ENCODE results near the gene FAM180B. TPM values are rescaled to one million over a fixed set of nuclear protein-coding genes. Genes with fewer than 3 reads are reported as not detected.
"Not testable (repeated sequence)": the region's sequence is repeated elsewhere in the genome, so short reads cannot be mapped to it uniquely, and the experiment has no call there.

Gene FAM180B
- total RNA-seq, 2 donors from 2014 or later = 0.20 TPM; not detected in 1

DNA sequence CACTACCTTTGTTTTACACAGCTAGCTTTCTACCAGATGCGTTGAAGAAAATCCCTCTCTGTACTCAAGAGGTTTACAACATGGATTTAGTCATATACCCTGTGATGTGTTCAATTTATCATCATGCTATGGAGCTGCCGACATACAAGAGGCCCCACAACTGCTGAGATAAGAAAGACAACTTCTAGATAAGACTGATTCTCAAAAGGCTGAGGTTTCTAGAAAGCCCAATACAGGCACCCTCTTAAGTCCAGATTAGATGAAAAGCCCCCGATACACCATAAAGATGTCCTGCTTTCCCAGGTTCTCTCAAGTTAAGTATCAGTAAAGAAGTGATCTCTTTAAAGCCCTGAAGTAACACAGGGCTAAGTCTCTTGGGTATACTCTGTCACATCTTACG is 41.5 kb downstream of the FAM180B start:
- H3K27ac ChIP-seq (ENCODE audit: low read depth, low read length) = no peak overlapping the region
- H3K27ac Mint-ChIP-seq = no peak overlapping the region
- H3K4me1 Mint-ChIP-seq = no peaks in the 10 kb centered on the region
- TF ChIP-seq, protein P1, sequence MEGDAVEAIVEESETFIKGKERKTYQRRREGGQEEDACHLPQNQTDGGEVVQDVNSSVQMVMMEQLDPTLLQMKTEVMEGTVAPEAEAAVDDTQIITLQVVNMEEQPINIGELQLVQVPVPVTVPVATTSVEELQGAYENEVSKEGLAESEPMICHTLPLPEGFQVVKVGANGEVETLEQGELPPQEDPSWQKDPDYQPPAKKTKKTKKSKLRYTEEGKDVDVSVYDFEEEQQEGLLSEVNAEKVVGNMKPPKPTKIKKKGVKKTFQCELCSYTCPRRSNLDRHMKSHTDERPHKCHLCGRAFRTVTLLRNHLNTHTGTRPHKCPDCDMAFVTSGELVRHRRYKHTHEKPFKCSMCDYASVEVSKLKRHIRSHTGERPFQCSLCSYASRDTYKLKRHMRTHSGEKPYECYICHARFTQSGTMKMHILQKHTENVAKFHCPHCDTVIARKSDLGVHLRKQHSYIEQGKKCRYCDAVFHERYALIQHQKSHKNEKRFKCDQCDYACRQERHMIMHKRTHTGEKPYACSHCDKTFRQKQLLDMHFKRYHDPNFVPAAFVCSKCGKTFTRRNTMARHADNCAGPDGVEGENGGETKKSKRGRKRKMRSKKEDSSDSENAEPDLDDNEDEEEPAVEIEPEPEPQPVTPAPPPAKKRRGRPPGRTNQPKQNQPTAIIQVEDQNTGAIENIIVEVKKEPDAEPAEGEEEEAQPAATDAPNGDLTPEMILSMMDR (conservative IDR thresholded peaks at IDR 0.05) = no peak
- peaks cover 82% of the 10 kb centered on the region for H3K36me3 ChIP-seq (ENCODE audit: control insufficient read depth, insufficient read depth, low read length)
- no peaks in the 10 kb centered on the region for H3K9me3 Mint-ChIP-seq
- no peaks in the 10 kb centered on the region for H3K9me3 ChIP-seq (ENCODE audit: control insufficient read depth, low read length)
- no peaks in the 10 kb centered on the region for H3K27me3 Mint-ChIP-seq (ENCODE audit: insufficient read depth)
- peaks cover 67% of the 10 kb centered on the region for H3K36me3 Mint-ChIP-seq (ENCODE audit: low read depth)
- no peak overlapping the region for H3K4me3 Mint-ChIP-seq
- no peak for DNase-seq
- no peaks in the 10 kb centered on the region for H3K27me3 ChIP-seq (ENCODE audit: control insufficient read depth, insufficient read depth, low read length, poor library complexity, severe bottlenecking)
- no peak overlapping the region for H3K9ac ChIP-seq (ENCODE audit: extremely low read depth, low read length, poor library complexity, severe bottlenecking)
- 94 to 95% methylated on average over 3 to 4 of the region's 4 CpGs for WGBS, 2 experiments (ENCODE audit: insufficient coverage in 1 of 2, insufficient read length in 1 of 2)
- H3K4me3 ChIP-seq (ENCODE audit: low read length) = no peak overlapping the region
- H3K4me1 ChIP-seq (ENCODE audit: control insufficient read depth, insufficient read depth, low read length) = no peaks in the 10 kb centered on the region

DNA sequence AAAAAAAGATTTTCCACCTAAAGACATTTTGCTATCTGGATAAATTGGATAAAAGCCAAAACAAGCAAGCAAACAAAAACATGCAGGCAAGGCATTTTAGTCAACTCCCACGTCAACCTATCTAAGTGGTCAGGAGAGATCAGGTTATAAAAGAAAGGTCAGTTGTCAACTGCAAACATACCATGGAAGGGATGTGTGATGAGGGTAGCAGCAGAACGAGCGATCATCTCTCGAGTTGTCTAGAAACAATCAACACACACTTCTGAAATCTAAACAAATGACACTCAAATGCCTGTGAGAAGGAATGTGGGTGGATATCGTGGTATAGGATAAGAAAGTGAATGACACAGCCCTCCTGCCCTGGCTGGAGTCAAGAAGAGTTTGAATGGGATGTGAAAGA is 45.0 kb downstream of the FAM180B start:
- Histone ChIP-seq H3K27me3 (ENCODE audit: control insufficient read depth, insufficient read depth, low read length, poor library complexity, severe bottlenecking) (no peaks in the 10 kb centered on the region), H3K9me3 (ENCODE audit: control insufficient read depth, low read length) (no peaks in the 10 kb centered on the region), H3K4me1 (ENCODE audit: control insufficient read depth, insufficient read depth, low read length) (no peaks in the 10 kb centered on the region), H3K27ac (ENCODE audit: low read depth, low read length) (no peak overlapping the region), H3K36me3 (ENCODE audit: control insufficient read depth, insufficient read depth, low read length) (peaks cover 73% of the 10 kb centered on the region), H3K4me3 (ENCODE audit: low read length) (no peak overlapping the region), H3K9ac (ENCODE audit: extremely low read depth, low read length, poor library complexity, severe bottlenecking) (no peak overlapping the region)
- Mint-ChIP-seq H3K9me3 (no peaks in the 10 kb centered on the region), H3K4me3 (no peak overlapping the region), H3K36me3 (ENCODE audit: low read depth) (peaks cover 66% of the 10 kb centered on the region), H3K27me3 (ENCODE audit: insufficient read depth) (no peaks in the 10 kb centered on the region), H3K4me1 (no peaks in the 10 kb centered on the region), H3K27ac (no peak overlapping the region)
- TF ChIP-seq, protein P1 (conservative IDR thresholded peaks at IDR 0.05) = no peak
- DNase-seq = no peak
- WGBS, 2 experiments (ENCODE audit: insufficient coverage in 1 of 2, insufficient read length in 1 of 2) = 90% methylated on average over 1 of the region's 5 CpGs; no CpG with 5 or more reads in 1 of the 2 experiments

DNA sequence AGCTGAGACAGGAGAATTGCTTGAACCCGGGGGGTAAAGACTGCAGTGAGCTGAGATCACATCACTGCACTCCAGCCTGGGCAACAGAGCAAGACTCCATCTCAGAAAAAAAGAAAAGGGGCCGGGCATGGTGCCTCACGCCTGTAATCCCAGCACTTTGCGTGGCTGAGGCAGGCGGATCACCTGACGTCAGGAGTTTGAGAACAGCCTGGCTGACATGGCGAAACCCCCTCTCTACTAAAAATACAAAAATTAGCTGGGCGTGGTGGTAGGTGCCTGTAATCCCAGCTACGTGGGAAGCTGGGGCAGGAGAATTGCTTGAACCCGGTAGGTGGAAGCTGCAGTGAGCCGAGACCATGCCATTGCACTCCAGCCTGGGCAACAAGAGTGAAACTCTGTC is 49.9 kb downstream of the FAM180B start:
- not testable (repeated sequence) for H3K4me1 Mint-ChIP-seq; H3K9ac ChIP-seq (ENCODE audit: extremely low read depth, low read length, poor library complexity, severe bottlenecking); H3K4me3 ChIP-seq (ENCODE audit: low read length); H3K27me3 ChIP-seq (ENCODE audit: control insufficient read depth, insufficient read depth, low read length, poor library complexity, severe bottlenecking); H3K9me3 ChIP-seq (ENCODE audit: control insufficient read depth, low read length); H3K27ac Mint-ChIP-seq; H3K27me3 Mint-ChIP-seq (ENCODE audit: insufficient read depth); H3K27ac ChIP-seq (ENCODE audit: low read depth, low read length); H3K4me3 Mint-ChIP-seq; H3K4me1 ChIP-seq (ENCODE audit: control insufficient read depth, insufficient read depth, low read length); H3K9me3 Mint-ChIP-seq; DNase-seq
- peaks cover 46% of the 10 kb centered on the region for H3K36me3 ChIP-seq (ENCODE audit: control insufficient read depth, insufficient read depth, low read length)
- WGBS, 2 experiments (ENCODE audit: insufficient coverage in 1 of 2, insufficient read length in 1 of 2) = 88 to 95% methylated on average over 9 to 11 of the region's 11 CpGs
- peaks cover 54% of the 10 kb centered on the region for H3K36me3 Mint-ChIP-seq (ENCODE audit: low read depth)

Other genes starting within 250 kb of the FAM180B start
- gene MYBPC3, start 234.0 kb upstream of the FAM180B start, total RNA-seq = under 1 TPM in 1 of 2 donors, not detected in 1; 0.07 TPM
- gene SPI1, start 208.1 kb upstream of the FAM180B start, total RNA-seq = not detected
- gene SLC39A13, start 178.1 kb upstream of the FAM180B start, total RNA-seq = 10 to 100 TPM; 34.7 to 40.4 TPM
- 100 to 1,000 TPM; 152 to 175 TPM for gene PSMC3, start 160.2 kb upstream of the FAM180B start, total RNA-seq
- under 1 TPM; 0.40 to 0.64 TPM for gene RAPSN, start 137.5 kb upstream of the FAM180B start, total RNA-seq
- gene CELF1, start 33.5 kb upstream of the FAM180B start, total RNA-seq = 100 to 1,000 TPM; 202 to 205 TPM
- gene PTPMT1, start 21.1 kb upstream of the FAM180B start, total RNA-seq = 10 to 100 TPM; 55.8 to 65.0 TPM
- gene KBTBD4, start 7.7 kb upstream of the FAM180B start, total RNA-seq = 10 to 100 TPM; 13.7 to 14.8 TPM
- 100 to 1,000 TPM; 104 to 106 TPM for gene NDUFS3, start 7.6 kb upstream of the FAM180B start, total RNA-seq
- gene C1QTNF4, start 7.7 kb downstream of the FAM180B start, total RNA-seq = 10 to 100 TPM in 1 of 2 donors, 1 to 10 TPM in 1; 6.9 to 10.5 TPM
- 100 to 1,000 TPM; 123 to 147 TPM for gene MTCH2, start 55.9 kb downstream of the FAM180B start, total RNA-seq
- 1 to 10 TPM; 5.0 to 8.7 TPM for gene AGBL2, start 128.7 kb downstream of the FAM180B start, total RNA-seq
- gene FNBP4, start 180.7 kb downstream of the FAM180B start, total RNA-seq = 100 to 1,000 TPM; 118 to 141 TPM

Measured in endodermal cell (in vitro differentiated cells).